Measurements from ENCODE around the gene MAP4K5.
A peak's percentile ranks its signal among the peaks of the same experiment; 100 is the strongest.

MAP4K5 gene

DNA sequence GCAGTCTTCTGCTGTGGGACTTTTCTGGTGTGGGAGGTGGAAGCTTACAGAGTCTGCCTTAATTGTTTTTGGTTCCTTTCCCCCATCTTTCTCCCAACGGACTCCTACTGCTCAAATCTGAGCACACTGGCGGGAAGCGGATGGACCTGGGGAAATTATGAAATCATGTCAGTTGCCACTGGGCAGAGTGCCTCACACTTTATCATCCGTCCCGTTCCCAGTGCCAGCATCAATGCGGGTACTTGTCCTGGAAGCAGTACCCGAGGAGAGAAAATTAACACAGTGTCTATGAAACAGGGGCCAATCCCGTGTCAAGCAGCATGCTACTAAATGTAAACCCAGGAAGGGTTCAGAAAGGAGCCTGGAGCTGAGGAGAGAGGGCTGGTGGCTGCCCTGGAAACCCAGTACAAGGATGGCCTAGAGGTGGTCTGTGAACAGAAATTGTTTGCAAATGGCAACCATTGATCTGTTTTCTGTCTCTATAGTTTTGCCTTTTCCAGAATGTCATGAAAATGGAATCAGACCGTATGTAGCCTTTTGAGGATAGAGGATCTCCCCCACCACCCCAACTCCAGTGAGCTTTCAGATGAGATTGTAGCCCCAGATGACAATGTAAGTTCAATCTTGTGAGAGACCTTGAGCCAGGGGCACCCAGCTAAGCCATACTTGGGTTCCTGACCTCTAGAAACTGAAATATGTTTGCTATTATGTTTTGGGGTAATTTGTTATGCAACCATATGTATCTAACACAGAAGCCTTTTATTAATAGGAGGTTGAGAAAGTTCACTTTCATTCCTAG is 134.8 kb downstream of the MAP4K5 start:
- DNase-seq, result no peak

DNA sequence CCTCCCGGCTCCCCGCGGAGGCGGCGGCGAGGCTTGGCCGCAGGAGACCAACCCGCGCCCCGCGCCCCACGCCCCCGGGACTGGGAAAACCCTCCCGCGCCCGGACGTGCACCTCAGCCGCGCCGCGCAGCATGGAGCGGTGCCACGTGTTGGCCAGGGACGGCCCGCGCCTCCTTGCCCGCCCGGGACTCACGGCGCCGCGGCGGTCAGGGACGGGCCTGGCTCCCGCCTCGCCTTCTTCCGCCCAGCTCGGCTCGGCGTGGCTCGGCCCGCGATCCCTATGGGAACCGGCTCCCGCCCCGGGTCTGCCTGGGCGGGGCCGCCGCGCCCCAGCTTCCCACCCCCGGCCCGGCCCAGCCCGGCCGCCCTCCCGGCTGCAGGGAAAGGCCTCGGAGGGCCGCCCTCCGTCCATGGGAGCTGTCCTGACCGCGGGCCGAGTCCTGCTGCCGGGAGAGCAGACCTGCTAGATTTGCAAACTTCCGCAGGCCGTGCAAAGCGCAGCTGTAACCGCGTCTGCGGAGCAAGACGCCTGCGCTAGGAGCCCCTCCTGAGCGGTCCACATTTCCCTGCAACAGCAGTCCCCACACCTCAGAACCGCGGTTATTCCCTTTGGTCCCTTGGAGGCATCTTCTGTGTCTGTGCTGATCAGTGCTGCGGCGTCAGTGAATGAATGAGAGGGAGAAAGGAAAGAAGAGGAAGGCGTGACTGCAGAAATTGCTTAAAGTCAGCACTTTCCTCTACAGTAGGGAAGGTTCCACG is 135.6 kb downstream of the MAP4K5 start, which contains the start of gene CDKL1:
CDKL1 (minus strand) TSS at position 251 of the 759 bp plus-strand sequence. CDS start 1,013 bp downstream, outside the sequence.
- peak; percentile 20 for DNase-seq

DNA sequence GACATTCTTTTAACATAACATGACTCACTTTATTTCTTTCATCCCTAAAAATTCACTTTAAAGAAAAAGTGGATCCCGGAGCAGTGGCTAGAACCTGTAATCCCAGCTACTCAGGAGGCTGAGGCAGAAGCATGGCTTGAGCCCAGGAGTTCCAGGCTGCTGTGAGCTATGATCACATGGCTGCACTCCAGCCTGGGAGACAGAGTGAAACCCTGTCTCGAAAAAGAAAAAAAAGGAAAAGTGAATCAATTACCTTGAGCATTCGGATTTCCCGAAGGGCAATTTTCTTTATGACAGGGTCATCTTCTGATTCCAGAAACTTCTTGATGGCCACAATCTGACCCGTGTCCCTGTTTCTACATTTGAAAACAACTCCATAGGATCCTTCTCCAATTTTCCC is 136.9 kb downstream of the MAP4K5 start:
- DNase-seq, result no peak

DNA sequence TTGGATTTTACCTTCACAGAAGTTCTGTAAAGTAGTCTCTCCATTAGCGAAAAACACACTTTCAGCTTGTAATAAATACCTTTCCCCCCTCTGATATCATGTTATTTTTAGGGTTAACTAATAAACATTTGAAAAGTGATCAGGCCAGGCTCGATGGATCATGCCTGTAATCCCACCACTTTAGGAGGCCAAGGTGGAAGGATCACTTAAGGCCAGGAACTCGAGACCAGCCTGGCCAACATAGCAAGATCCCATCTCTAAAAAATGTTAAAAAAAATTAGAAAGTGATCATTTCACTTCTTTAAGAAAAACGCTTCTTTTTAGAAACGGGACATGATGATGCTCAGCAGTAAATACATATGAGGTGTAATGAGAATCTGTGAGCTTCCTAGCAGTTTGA is 137.7 kb downstream of the MAP4K5 start:
- DNase-seq, result no peak

DNA sequence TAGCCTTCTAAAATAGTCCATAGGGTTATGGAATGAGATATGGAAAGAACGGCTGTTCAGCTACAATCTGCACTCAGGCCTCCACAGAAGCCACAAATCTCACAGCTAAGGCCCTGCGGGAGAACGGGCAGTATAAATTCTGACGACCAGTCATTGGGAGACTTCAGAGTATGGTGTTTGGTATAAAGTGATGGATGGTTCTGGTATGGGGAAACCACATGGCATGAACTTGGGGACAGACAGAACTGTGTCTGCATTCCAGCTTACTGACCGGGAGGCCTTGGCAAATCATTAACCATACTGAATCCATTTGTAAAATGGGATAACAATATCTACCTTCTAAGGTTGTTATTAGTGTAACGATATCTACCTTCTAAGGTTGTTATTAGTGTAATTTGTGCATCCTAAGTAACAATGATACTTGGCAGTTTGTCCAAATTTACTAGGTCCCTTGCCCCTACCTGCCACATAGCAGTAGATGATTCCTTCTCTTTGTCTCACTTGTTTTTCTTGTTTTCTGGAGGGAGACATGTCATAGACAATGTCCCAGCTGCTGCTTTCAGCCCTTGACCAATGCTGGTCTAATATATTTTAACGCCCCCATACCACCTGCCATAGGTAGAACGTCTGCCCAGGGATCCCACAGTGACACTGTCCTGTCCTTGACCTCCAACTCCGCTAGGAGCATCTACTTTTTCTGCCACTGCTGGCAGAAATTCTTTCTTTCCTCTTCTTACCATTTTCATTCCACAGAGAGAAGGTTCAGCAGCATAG is 142.5 kb downstream of the MAP4K5 start:
- DNase-seq, result no peak

DNA sequence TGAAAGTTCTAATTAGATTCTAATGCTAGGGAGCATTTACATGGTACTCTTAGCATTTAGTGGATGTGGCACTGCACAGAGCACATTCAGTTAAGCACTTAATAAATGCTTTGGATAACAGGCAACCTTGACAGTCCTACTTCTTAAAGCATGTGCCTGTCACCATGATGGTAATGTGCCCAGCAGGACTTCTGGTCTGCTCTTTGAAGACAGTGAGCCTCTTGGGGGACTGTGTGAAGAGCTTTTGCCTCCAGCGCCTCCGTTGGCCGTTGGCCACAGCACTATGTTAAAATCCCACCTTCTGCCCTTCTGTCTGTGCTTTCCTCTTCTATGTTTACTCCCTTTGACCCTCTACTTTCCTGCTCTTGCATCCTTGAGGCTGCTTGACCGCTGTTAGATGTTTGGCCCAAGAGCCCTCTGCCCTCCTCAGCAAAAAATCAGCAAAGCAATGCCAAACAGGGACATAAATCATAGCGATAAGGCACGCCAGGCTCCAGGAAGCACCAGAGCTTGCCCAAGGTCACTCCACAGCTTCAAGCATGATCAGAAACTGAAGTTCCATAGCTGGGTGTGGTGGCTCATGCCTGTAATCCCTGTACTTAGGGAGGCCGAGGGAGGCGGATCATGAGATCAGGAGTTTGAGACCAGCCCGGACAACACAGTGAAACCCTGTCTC is 144.0 kb downstream of the MAP4K5 start:
- no peak for DNase-seq

DNA sequence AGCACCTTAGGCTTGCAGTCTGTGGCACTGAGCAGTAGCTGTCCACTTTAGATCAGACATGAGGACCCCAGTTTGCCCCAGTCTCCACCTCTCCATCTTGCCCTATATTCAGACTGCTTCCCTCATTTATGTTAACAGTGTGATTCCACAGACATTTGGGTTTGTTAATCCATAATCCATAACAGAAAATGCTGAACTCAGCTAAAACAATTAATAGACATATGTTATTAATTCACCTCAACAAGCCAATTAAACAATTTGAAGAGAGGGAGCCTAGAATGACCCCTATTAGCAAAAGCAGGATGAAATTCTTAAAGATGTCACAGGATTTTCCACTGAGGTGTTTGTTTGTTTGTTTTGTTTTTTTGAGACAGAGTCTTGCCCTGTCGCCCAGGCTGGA is 144.8 kb downstream of the MAP4K5 start:
- no peak for DNase-seq

DNA sequence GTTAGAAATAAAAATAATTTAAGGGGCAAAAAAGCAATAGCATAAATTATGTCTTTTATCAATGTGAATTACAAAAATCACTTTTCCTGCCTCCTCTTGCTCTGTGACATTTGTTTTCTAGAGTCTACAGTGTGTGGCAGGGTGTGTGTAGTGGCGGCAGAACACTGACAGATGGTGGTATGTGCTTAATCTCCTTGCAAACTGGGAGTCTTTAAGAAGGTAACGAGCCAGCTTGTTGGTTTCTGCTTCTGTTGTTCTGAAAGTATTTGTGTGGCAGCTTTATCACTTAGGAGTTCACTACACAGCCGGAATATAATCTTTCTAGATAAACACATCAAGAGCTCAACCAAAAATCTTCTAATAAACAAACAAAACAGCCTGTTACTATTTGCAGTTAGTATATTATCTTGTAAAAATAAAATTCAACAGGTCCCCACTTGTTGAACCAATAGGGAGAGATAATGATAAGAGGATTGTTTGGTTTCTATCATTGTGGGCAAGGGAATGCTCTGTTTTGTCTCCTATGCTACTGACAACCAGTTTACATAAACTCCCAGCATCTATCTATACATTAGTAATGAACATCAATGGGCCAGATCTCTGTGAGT is 148.6 kb downstream of the MAP4K5 start:
- DNase-seq, result no peak

DNA sequence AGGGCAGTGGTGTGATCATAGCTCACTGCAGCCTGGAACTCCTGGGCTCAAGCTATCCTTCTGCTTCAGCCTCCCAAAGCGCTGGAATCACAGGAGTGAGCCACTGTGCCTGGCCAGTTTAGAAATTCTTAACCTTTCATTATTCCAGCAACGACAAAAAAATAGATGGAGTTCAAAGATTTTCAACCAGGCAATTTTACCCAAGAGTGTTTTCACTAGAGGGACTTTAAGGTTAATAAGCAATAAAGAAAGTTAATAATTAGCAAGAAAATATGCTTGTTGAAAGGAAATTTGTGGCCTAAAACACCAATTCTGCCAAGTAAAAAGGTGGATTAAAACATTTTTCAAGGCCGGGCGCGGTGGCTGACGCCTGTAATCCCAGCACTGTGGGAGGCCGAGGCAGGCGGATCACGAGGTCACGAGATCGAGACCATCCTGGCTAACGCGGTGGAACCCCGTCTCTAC is 150.5 kb downstream of the MAP4K5 start:
- DNase-seq, result no peak

DNA sequence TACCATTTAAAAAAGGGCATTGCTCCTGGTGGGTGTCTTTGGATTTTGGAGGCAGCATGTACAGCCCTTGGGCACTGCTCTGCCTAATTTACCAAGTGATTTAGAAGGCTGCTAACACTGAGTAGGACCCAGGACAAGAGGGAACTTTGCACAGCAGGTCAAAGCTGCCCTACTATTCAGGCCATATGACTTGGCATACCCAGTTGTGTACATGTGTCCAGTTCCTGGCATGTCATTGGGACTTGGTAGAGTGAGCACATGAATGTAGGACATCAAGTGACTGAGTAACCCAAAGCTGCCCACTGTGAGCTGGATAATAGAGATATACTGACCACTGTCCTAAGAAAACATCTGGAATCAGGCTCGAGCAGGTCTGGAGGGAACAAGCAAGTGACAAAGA is 151.4 kb downstream of the MAP4K5 start:
- DNase-seq, result no peak

DNA sequence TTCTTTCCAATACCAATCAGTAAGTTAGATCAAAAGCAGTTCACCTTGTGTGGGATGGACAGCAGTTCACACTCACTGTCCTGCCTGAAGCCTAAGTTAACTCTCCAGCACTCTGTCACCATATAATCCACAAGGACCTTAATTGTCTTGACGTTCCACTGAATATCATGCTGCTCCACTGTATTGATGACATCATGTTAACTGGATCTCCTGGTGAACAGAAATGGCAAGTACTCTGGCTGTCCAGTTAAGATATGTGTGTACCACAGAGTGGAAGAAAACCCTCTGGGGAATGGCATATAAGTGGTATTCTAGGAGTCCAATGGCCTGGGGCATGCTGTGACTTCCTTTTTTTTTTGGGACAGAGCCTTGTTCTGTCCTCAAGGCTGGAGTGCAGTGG is 151.9 kb downstream of the MAP4K5 start:
- DNase-seq, result no peak

DNA sequence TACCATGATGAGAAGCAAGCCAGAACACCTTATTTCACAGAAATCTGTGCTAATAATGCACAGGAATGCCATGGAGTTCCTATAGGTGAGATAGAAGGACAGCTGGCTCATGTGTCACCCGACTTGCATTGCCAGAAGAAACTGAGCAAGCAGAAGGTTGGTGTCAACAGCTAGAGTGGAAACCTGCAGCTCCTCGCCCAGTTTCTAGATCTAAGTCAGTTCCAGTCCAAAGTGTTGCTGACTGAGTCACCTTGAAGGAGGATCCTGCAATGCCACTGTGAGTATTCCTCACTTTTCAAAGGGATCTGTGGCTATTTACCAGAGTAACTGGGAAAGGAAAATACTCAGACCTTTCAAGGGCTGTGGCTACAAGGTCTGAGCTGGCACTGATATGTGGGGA is 152.8 kb downstream of the MAP4K5 start:
- no peak for DNase-seq

DNA sequence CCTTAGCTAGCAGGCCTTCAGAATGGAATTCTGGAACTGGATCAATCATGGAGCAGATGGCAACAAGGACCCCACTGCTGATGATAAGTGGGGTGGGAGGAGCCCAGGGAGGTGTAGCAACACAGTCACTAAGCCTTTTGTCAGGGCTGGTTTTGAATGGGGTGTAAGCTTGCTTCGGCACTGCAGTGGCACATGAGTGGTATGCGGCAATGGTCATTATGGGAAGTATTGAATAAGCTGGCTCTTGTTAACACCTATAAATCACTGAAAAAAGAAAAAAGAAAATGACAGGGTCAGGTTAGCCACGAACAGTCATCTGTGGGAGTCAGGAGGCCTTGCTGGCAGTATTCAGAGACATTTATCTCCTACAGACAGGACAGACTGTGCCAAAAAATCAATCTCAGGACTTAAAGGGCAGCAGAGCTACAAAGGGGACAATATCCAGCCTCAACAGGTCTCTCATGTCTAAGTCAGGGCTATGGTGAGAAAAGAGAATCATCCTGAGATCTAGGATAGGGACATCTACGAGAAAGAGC is 154.8 kb downstream of the MAP4K5 start:
- DNase-seq, result no peak

DNA sequence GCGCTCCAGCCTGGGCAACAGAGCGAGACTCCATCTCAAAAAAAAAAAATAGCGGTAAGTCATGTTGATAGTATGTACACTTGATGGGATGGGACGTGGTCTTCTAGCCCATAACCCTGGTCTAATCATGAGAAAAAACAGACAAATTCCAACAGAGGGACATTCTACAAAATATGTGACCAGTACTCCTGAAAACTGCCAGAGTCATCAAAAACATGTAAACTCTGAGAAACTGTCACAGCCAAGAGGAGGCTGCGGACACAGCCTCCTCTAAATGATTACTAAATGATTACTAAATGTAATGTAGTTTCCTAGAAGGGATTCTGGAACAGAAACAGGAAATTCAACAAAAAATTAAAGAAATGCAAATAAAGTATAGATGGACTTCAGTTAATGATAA is 156.6 kb downstream of the MAP4K5 start:
- no peak for DNase-seq

DNA sequence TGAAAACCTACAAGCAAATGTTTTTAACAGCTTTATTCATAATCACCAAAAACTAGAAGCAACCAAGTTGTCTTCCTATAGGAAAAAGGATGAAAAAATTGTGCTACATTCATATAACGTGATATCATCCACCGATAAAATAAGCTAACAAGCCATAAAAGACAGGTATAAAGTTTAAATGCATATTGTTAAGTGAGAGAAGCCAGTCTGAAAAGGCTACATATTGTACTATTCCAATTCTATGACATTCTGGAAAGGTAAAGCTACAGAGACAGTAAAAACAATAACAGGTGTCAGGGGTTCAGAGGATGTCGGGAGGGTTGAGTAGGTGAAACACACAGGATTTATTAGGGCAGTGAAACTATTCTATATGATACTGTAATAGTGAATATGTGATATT is 158.4 kb downstream of the MAP4K5 start:
- no peak for DNase-seq

DNA sequence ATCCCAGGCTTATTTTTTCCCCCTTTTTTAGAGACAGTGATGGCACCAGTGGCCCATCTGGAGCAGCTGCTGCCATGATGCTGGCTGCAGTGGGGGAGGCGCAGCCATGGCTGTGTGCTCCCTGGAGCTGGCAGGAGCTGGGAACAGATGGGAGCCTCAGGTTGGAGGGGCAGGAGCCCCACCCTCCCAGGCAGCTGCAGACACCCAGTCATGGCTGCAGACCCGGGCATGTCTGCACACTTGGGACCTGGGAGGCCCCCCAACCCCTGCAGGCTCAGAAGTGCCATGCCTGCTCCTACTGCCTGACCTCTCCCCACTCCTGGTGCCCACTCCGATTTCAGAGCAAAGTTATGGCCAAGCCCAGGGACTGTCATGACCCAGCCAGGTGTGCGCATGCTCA is 160.8 kb downstream of the MAP4K5 start:
- DNase-seq, result no peak
